ENCODE data around the gene IL1RAPL1.

Gene IL1RAPL1

DNA sequence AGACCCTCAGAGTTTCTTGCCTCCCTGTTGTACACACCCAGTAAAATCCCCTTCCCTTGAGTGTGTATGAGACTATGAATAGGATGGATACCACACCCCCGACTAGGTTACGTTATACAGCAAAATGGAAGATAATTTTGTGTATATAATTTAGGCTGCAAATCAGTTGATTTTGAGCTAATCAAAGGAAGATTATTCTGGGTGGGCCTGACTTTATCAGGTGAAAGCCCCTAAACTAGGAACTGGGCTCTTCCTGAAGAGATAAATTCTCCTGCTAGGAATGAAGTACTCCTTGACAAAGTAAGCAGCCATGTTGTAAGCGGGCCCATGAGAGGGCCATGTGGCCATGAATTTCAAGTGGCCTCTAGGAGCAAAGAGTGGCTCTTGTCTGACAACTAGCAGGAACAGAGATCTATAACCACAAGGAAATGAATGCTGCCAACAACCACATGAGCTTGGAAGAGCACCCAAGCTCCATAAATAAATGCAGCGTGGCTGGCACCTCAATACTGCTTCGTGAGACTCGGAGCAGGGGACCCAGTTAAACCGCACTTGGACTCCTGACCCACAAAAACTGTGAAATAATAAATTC, 646.4 kb downstream of the IL1RAPL1 start:
- peaks cover 29% of the 10 kb centered on the region for H3K27me3 ChIP-seq (ENCODE audit: insufficient read depth, low read length)

DNA sequence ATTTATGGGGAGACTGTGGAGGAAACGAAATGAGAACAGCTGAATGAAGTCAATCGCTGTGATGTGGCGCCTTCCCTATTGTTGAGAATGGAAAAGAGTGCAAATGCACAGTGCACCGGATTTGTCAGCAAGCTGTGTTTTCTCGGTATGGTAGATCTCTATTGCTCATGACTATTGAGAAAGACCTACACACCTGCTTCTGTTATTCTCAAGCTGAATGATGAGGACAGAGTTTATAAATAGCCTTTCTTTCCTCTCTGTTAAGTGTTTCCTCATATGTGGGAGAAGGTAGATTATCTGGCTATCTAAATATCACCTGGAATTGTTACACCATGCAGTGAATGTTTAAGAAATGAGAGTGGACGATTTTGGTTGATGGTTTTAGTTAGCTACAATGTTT, 650.7 kb downstream of the IL1RAPL1 start:
- no peaks in the 10 kb centered on the region for H3K36me3 ChIP-seq (ENCODE audit: insufficient read depth, low read depth, low read length)
- H3K9me3 ChIP-seq (ENCODE audit: insufficient read depth, low read depth, low read length) = no peaks in the 10 kb centered on the region

More for the DNA sequence above, 646.4 kb downstream of the IL1RAPL1 start:
- H3K27ac ChIP-seq (ENCODE audit: low read length) = no peak overlapping the region
- H3K36me3 ChIP-seq (ENCODE audit: insufficient read depth, low read depth, low read length) = no peaks in the 10 kb centered on the region
- no peaks in the 10 kb centered on the region for H3K4me1 ChIP-seq (ENCODE audit: insufficient read depth, low read length)
- H3K4me3 ChIP-seq (ENCODE audit: low read length) = no peak overlapping the region
- no peaks in the 10 kb centered on the region for H3K9me3 ChIP-seq (ENCODE audit: insufficient read depth, low read depth, low read length)
- H3K9ac ChIP-seq (ENCODE audit: low read depth, low read length) = no peak overlapping the region

DNA sequence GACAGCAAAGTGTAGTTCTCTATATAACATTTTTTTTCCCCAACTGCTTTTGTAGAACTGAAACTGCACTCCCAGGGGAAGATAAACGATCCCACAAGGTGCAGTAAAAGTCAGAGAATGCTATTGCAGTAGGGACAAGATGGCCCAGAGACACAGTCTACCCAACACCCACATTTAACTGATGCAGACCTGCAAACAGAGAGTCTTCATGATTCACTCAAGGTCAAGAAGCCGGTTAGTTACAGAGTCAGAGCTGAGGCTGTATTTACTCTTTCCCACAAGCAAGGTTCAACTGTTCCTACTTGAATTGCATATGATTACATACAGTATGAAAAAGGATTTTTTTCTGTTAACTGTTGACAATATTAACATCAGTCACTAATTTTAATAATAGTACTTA, 654.6 kb downstream of the IL1RAPL1 start:
- no peaks in the 10 kb centered on the region; the same call in 1 of the 2 replicates for H3K4me1 ChIP-seq (ENCODE audit: insufficient read depth, low read length)
- H3K36me3 ChIP-seq (ENCODE audit: insufficient read depth, low read depth, low read length) = no peaks in the 10 kb centered on the region
- no peak overlapping the region for H3K27ac ChIP-seq (ENCODE audit: low read length)
- no peak overlapping the region for H3K4me3 ChIP-seq (ENCODE audit: low read length)
- no peak overlapping the region for H3K9ac ChIP-seq (ENCODE audit: low read depth, low read length)
- H3K27me3 ChIP-seq (ENCODE audit: insufficient read depth, low read length) = no peaks in the 10 kb centered on the region
- H3K9me3 ChIP-seq (ENCODE audit: insufficient read depth, low read depth, low read length) = no peaks in the 10 kb centered on the region

More for the DNA sequence above, 650.7 kb downstream of the IL1RAPL1 start:
- H3K27ac ChIP-seq (ENCODE audit: low read length) = no peak overlapping the region
- H3K9ac ChIP-seq (ENCODE audit: low read depth, low read length) = no peak overlapping the region
- no peak overlapping the region for H3K4me3 ChIP-seq (ENCODE audit: low read length)
- H3K27me3 ChIP-seq (ENCODE audit: insufficient read depth, low read length) = no peaks in the 10 kb centered on the region
- no peaks in the 10 kb centered on the region; the same call in 1 of the 2 replicates for H3K4me1 ChIP-seq (ENCODE audit: insufficient read depth, low read length)

DNA sequence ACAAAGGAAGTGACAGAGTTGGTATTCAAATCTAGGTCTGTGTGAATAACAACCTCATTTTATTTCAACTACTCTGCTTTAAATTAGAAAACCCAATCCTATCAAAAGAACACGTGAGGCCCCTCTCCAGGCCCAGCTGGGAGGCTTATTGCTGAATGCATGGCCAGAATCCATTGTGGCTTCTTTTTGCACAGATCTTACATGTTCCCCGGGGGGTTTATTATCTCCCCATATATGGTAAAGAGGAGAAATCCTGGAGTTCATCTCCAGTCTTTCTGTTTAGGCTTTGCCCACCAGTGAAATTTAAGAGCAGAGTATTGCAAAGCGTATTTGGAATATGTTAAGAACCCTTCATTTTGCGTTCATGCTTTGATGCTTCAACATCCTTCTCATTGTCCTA, 655.6 kb downstream of the IL1RAPL1 start:
- no peaks in the 10 kb centered on the region for H3K9me3 ChIP-seq (ENCODE audit: insufficient read depth, low read depth, low read length)
- H3K4me3 ChIP-seq (ENCODE audit: low read length) = no peak overlapping the region
- no peak overlapping the region for H3K9ac ChIP-seq (ENCODE audit: low read depth, low read length)
- no peaks in the 10 kb centered on the region; the same call in 1 of the 2 replicates for H3K4me1 ChIP-seq (ENCODE audit: insufficient read depth, low read length)
- no peaks in the 10 kb centered on the region for H3K36me3 ChIP-seq (ENCODE audit: insufficient read depth, low read depth, low read length)
- H3K27me3 ChIP-seq (ENCODE audit: insufficient read depth, low read length) = no peaks in the 10 kb centered on the region
- no peak overlapping the region for H3K27ac ChIP-seq (ENCODE audit: low read length)

DNA sequence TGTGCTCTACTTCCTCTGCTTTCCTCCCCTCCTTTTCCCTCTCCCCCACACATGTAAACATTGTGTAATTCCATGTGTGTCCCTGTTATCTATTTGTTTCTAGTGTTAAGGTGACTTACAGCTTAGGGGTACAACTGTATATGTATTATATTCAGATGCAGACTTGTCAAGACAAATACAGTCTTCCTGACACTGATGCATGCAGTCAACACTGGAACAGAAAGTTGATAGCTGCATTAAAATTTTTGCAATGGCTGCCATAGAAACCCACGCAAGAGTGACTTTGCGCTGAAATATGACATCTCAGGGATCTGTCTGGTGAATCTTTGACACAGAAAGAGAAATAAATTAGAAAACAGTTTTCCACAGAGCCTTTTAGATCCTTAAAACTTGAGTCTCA, 656.7 kb downstream of the IL1RAPL1 start:
- Histone ChIP-seq H3K27me3 (ENCODE audit: insufficient read depth, low read length) (no peaks in the 10 kb centered on the region), H3K9me3 (ENCODE audit: insufficient read depth, low read depth, low read length) (no peaks in the 10 kb centered on the region), H3K36me3 (ENCODE audit: insufficient read depth, low read depth, low read length) (no peaks in the 10 kb centered on the region), H3K4me3 (ENCODE audit: low read length) (no peak overlapping the region), H3K27ac (ENCODE audit: low read length) (no peak overlapping the region), H3K4me1 (ENCODE audit: insufficient read depth, low read length) (no peaks in the 10 kb centered on the region; the same call in 1 of the 2 replicates), H3K9ac (ENCODE audit: low read depth, low read length) (no peak overlapping the region)

DNA sequence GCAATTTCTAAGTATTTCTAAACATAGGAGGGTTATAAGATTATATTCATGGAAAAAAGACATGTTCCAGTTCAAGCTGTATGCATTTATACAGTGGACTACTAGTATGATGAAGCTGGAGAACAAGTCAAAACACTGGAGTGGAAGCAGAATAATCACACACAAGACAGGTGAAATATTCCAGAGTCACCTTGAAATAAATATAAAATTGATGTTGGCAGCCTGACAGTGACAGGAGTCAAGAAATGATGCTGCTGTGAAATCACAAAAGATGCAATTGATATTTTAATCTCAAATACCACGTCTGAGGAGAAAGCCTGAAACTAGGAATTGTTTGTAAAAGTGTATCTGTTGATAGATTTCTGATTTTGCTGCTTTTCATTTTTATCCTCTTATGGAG, 667.3 kb downstream of the IL1RAPL1 start:
- Histone ChIP-seq H3K9ac (ENCODE audit: low read depth, low read length) (no peak overlapping the region), H3K27me3 (ENCODE audit: insufficient read depth, low read length) (no peaks in the 10 kb centered on the region), H3K9me3 (ENCODE audit: insufficient read depth, low read depth, low read length) (peaks cover 4% of the 10 kb centered on the region; the same call in 1 of the 2 replicates)

DNA sequence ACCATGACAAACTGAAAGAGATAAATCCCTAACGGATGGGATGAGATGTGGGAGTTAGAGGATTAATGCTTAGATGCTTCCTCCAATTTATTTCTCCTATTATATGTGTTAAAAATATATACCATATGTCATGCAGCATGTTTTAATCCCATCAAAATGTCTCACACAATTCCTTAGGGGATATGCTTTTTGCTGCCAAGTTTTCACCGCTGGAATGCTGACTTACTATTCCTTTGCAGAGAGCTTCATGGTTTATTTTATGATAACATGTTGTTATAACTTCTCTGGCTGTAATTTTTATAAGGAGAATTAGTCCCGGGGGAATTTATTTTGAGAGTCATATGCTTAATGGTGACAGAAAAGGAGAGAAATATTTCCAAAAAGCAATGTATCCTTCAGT, 670.3 kb downstream of the IL1RAPL1 start:
- H3K4me1 ChIP-seq (ENCODE audit: insufficient read depth, low read length) = no peaks in the 10 kb centered on the region
- no peaks in the 10 kb centered on the region for H3K27me3 ChIP-seq (ENCODE audit: insufficient read depth, low read length)
- no peak overlapping the region for H3K27ac ChIP-seq (ENCODE audit: low read length)
- H3K9me3 ChIP-seq (ENCODE audit: insufficient read depth, low read depth, low read length) = no peaks in the 10 kb centered on the region
- H3K4me3 ChIP-seq (ENCODE audit: low read length) = no peak overlapping the region
- H3K9ac ChIP-seq (ENCODE audit: low read depth, low read length) = no peak overlapping the region
- no peaks in the 10 kb centered on the region for H3K36me3 ChIP-seq (ENCODE audit: insufficient read depth, low read depth, low read length)

More for the DNA sequence above, 667.3 kb downstream of the IL1RAPL1 start:
- H3K27ac ChIP-seq (ENCODE audit: low read length) = no peak overlapping the region
- H3K36me3 ChIP-seq (ENCODE audit: insufficient read depth, low read depth, low read length) = no peaks in the 10 kb centered on the region
- H3K4me1 ChIP-seq (ENCODE audit: insufficient read depth, low read length) = no peaks in the 10 kb centered on the region
- H3K4me3 ChIP-seq (ENCODE audit: low read length) = no peak overlapping the region

DNA sequence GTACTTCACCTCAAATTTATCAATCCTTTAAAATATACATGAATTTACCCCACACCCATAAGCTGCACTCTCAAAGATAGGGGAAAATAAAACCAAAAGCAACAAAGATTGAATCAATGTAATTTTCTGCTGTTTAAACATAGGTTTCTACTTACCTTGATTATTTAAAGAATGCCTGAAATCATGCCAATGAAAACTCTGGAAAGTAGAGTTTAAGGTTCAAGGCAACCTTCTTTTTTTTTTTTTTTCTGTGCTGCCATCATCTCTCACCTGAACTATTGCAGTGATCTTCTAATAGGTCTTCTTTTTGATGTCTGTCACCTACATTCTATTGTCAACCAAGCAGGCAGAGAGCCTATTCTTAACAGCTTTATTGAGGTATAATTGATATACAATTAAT, 682.1 kb downstream of the IL1RAPL1 start:
- Histone ChIP-seq H3K4me1 (ENCODE audit: insufficient read depth, low read length) (no peaks in the 10 kb centered on the region), H3K36me3 (ENCODE audit: insufficient read depth, low read depth, low read length) (no peaks in the 10 kb centered on the region), H3K27me3 (ENCODE audit: insufficient read depth, low read length) (no peaks in the 10 kb centered on the region), H3K27ac (ENCODE audit: low read length) (no peak overlapping the region), H3K4me3 (ENCODE audit: low read length) (no peak overlapping the region), H3K9ac (ENCODE audit: low read depth, low read length) (no peak overlapping the region), H3K9me3 (ENCODE audit: insufficient read depth, low read depth, low read length) (no peaks in the 10 kb centered on the region)

DNA sequence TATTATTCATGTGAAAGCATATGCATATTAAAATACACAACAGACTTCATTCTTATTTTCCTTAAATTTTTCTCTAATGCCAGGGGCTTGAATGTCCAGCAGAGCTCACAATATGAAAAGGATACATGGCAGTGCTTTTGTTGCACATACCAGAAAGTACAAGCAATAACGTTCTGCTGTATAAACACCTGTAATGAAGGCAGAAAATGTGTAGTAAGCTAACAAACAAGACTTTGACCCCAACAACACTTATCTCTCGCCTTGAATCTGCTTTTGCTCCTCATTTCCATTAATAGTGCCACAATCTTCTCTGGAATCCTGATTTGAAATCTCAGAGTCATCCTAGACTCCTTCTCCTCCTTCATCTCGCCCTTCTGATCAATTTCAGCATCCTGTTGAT, 687.3 kb downstream of the IL1RAPL1 start:
- H3K9me3 ChIP-seq (ENCODE audit: insufficient read depth, low read depth, low read length) = no peaks in the 10 kb centered on the region
- H3K9ac ChIP-seq (ENCODE audit: low read depth, low read length) = no peak overlapping the region
- no peaks in the 10 kb centered on the region for H3K27me3 ChIP-seq (ENCODE audit: insufficient read depth, low read length)
- H3K4me1 ChIP-seq (ENCODE audit: insufficient read depth, low read length) = no peaks in the 10 kb centered on the region
- no peaks in the 10 kb centered on the region for H3K36me3 ChIP-seq (ENCODE audit: insufficient read depth, low read depth, low read length)
- no peak overlapping the region for H3K27ac ChIP-seq (ENCODE audit: low read length)
- no peak overlapping the region for H3K4me3 ChIP-seq (ENCODE audit: low read length)

DNA sequence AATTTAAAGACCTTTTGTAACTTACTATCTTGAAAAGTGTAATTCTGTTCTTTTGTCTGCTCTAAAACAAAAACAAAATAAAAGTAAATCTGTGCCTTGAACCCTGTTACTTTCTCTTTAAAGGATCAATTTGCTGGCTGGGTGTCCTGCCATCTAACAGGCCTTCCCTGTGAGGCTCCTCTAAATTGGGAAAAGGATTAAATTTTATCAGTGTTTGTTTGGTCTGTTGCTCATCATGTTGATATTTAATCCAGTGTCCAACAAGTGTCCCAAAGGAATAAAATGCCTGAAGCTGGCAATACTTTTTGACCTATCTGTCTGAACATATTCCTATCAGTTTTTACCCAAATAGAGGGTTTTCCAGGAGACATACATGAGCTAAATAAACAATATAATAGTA, 688.7 kb downstream of the IL1RAPL1 start:
- Histone ChIP-seq H3K27me3 (ENCODE audit: insufficient read depth, low read length) (no peaks in the 10 kb centered on the region), H3K9me3 (ENCODE audit: insufficient read depth, low read depth, low read length) (no peaks in the 10 kb centered on the region), H3K4me1 (ENCODE audit: insufficient read depth, low read length) (no peaks in the 10 kb centered on the region), H3K27ac (ENCODE audit: low read length) (no peak overlapping the region), H3K36me3 (ENCODE audit: insufficient read depth, low read depth, low read length) (no peaks in the 10 kb centered on the region), H3K4me3 (ENCODE audit: low read length) (no peak overlapping the region), H3K9ac (ENCODE audit: low read depth, low read length) (no peak overlapping the region)

DNA sequence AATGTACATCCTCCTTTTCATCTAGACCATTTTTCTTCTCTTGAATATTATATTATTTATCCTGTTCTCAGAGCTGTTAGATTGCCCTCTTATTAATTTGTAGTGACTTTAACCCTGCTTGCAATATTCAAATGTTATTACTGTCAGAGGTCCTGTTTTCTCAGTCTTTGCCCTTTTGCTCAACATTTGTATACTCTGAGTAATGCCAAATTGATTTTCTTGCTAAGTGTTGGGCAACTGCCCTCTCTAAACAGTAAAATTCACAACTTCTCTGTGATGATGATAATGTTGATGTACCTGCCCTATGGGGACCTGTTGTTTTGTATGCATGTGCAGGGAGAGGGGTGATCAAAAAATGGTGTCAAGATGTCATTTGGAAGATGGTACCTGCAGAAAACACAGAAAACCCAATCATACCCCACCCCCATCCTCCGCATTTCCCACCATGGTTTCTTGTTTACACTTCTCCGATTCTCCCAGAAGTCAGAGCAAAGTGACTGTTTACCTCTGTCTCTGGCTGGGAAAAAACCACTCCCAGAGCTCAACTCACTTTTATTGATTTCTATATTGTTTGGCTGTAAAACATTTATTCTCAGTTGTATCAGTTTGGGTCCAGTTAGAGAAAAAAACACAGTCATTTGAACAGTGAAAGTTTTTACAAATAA, 694.0 kb downstream of the IL1RAPL1 start:
- Histone ChIP-seq H3K27ac (ENCODE audit: low read length) (no peak overlapping the region), H3K4me3 (ENCODE audit: low read length) (no peak overlapping the region), H3K4me1 (ENCODE audit: insufficient read depth, low read length) (no peaks in the 10 kb centered on the region), H3K27me3 (ENCODE audit: insufficient read depth, low read length) (no peaks in the 10 kb centered on the region), H3K9me3 (ENCODE audit: insufficient read depth, low read depth, low read length) (no peaks in the 10 kb centered on the region), H3K9ac (ENCODE audit: low read depth, low read length) (no peak overlapping the region), H3K36me3 (ENCODE audit: insufficient read depth, low read depth, low read length) (no peaks in the 10 kb centered on the region)

DNA sequence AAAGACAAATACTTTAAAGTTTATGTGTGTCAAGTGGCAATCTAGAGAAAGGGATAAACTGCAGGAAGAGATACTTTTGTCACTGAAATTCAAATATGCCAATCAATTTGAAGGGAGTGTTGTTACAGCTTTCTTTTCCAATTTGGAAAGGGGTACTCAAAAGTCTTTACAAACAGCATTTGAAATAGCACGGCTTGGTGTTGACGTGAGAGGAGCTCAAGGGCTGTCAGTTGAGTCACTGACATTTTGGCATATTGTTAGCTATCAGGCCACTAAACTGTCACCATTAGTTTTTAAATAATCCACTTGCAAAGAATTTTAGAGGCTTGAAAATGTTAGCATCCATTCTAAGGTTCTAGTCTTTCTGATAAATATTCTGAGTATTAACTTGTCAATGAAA, 698.4 kb downstream of the IL1RAPL1 start:
- no peak overlapping the region for H3K4me3 ChIP-seq (ENCODE audit: low read length)
- H3K36me3 ChIP-seq (ENCODE audit: insufficient read depth, low read depth, low read length) = no peaks in the 10 kb centered on the region
- H3K9me3 ChIP-seq (ENCODE audit: insufficient read depth, low read depth, low read length) = no peaks in the 10 kb centered on the region
- no peak overlapping the region for H3K9ac ChIP-seq (ENCODE audit: low read depth, low read length)
- H3K27me3 ChIP-seq (ENCODE audit: insufficient read depth, low read length) = no peaks in the 10 kb centered on the region
- no peaks in the 10 kb centered on the region for H3K4me1 ChIP-seq (ENCODE audit: insufficient read depth, low read length)
- no peak overlapping the region for H3K27ac ChIP-seq (ENCODE audit: low read length)
